Liver (tissue), 9 donors: ENCODE data around the gene KLHDC10. TPM values are rescaled to one million over a fixed set of nuclear protein-coding genes. Genes with fewer than 3 reads are reported as not detected.
A peak's percentile ranks its signal among the peaks of the same experiment; 100 is the strongest.

ENCODE experiments used
- DNase-seq: peaks from one replicate; pipeline ENCODE4 v3.0.0-alpha.2; 2017; ENCODE audit warnings: low spot score
- H3K27ac ChIP-seq, 2 donors: one replicate each; pipeline ENCODE4 v1.7.0; 2013; ENCODE audit warnings: inconsistent platforms in 2 of 2, low read length in 2 of 2, control low read depth in 1 of 2, low read depth in 1 of 2, mild to moderate bottlenecking in 1 of 2
- H3K27me3 ChIP-seq, 4 donors: one replicate each; pipeline versions ENCODE4 v1.6.1 to v1.7.0; 2013; ENCODE audit warnings: low read length in 3 of 4, inconsistent platforms in 1 of 4, mild to moderate bottlenecking in 1 of 4, moderate library complexity in 1 of 4; ENCODE audit not compliant: control insufficient read depth in 4 of 4, insufficient read depth in 4 of 4
- H3K36me3 ChIP-seq, 4 donors: one replicate each; pipeline versions ENCODE4 v1.6.1 to v1.7.0; 2013; ENCODE audit warnings: low read length in 3 of 4, mild to moderate bottlenecking in 3 of 4, low read depth in 1 of 4, moderate library complexity in 1 of 4; ENCODE audit not compliant: control insufficient read depth in 4 of 4, insufficient read depth in 3 of 4
- H3K4me1 ChIP-seq, 4 donors: one replicate each; pipeline versions ENCODE4 v1.6.1 to v1.7.0; 2013; ENCODE audit warnings: low read length in 3 of 4, mild to moderate bottlenecking in 3 of 4, moderate library complexity in 1 of 4; ENCODE audit not compliant: control insufficient read depth in 4 of 4, insufficient read depth in 4 of 4
- H3K4me3 ChIP-seq, 3 donors: one replicate each; pipeline versions ENCODE4 v1.6.1 to v1.7.0; 2013; ENCODE audit warnings: low read length in 3 of 3, control low read depth in 1 of 3, low read depth in 1 of 3, mild to moderate bottlenecking in 1 of 3
- H3K9ac ChIP-seq, 2 donors: one replicate each; pipeline ENCODE4 v1.7.0; 2013; ENCODE audit warnings: low read length in 2 of 2, mild to moderate bottlenecking in 2 of 2, moderate library complexity in 2 of 2, control low read depth in 1 of 2, low read depth in 1 of 2
- H3K9me3 ChIP-seq, 4 donors: one replicate each; pipeline versions ENCODE4 v1.6.1 to v1.7.0; 2013; ENCODE audit warnings: low read length in 3 of 4; ENCODE audit not compliant: control insufficient read depth in 4 of 4
- ATF3 ChIP-seq: IDR thresholded peaks from 2 replicates; pipeline ENCODE4 v1.6.1; 2016; ENCODE audit warnings: antibody characterized with exemption
- CTCF ChIP-seq: fragments of 150-350 bp; IDR thresholded peaks from 2 replicates; pipeline ENCODE4 v1.5.1; 2017; ENCODE audit warnings: improper control_type of control experiment, low read depth, low read length; ENCODE audit not compliant: missing input control
- EGR1 ChIP-seq, 2 donors: IDR thresholded peaks; 2 replicates each; pipeline ENCODE4 v1.6.1; 2016 to 2018; ENCODE audit warnings: antibody characterized with exemption in 2 of 2, low read depth in 2 of 2
- FOXA1 ChIP-seq: IDR thresholded peaks from 2 replicates; pipeline ENCODE4 v1.6.1; 2016; ENCODE audit warnings: antibody characterized with exemption
- FOXA2 ChIP-seq: IDR thresholded peaks from 2 replicates; pipeline ENCODE4 v1.6.1; 2016; ENCODE audit warnings: antibody characterized with exemption
- GABPA ChIP-seq, 2 donors: IDR thresholded peaks in 1 of 2; conservative IDR thresholded peaks in 1 of 2; 2 replicates each; pipeline ENCODE4 v1.6.1; 2016; ENCODE audit warnings: antibody characterized with exemption in 2 of 2, mild to moderate bottlenecking in 1 of 2, moderate library complexity in 1 of 2
- HNF4A ChIP-seq, 2 donors: conservative IDR thresholded peaks; 2 replicates each; pipeline ENCODE4 v1.6.1; 2016; ENCODE audit warnings: antibody characterized with exemption in 2 of 2, mild to moderate bottlenecking in 2 of 2
- HNF4G ChIP-seq: IDR thresholded peaks from 2 replicates; pipeline ENCODE4 v1.6.1; 2016; ENCODE audit warnings: antibody characterized with exemption
- JUND ChIP-seq, 2 donors: IDR thresholded peaks; 2 replicates each; pipeline ENCODE4 v1.6.1; 2016; ENCODE audit warnings: antibody characterized with exemption in 2 of 2
- MAX ChIP-seq: IDR thresholded peaks from 2 replicates; pipeline ENCODE4 v1.6.1; 2016; ENCODE audit warnings: antibody characterized with exemption
- NR2F2 ChIP-seq: IDR thresholded peaks from 2 replicates; pipeline ENCODE4 v1.6.1; 2016; ENCODE audit warnings: antibody characterized with exemption
- RAD21 ChIP-seq, 2 donors: IDR thresholded peaks; 2 replicates each; pipeline ENCODE4 v1.6.1; 2016; ENCODE audit warnings: antibody characterized with exemption in 2 of 2, mild to moderate bottlenecking in 2 of 2
- REST ChIP-seq: IDR thresholded peaks from 2 replicates; pipeline ENCODE4 v1.6.1; 2016; ENCODE audit warnings: antibody characterized with exemption, mild to moderate bottlenecking
- RXRA ChIP-seq, 2 donors: IDR thresholded peaks; 2 replicates each; pipeline ENCODE4 v1.6.1; 2017 to 2018; ENCODE audit warnings: antibody characterized with exemption in 2 of 2, mild to moderate bottlenecking in 1 of 2
- SP1 ChIP-seq: IDR thresholded peaks from 2 replicates; pipeline ENCODE4 v1.6.1; 2018; ENCODE audit warnings: antibody characterized with exemption, mild to moderate bottlenecking
- TAF1 ChIP-seq: conservative IDR thresholded peaks from 2 replicates; pipeline ENCODE4 v1.6.1; 2016; ENCODE audit warnings: antibody characterized with exemption, mild to moderate bottlenecking
- YY1 ChIP-seq: IDR thresholded peaks from 2 replicates; pipeline ENCODE4 v1.6.1; 2016; ENCODE audit warnings: antibody characterized with exemption, mild to moderate bottlenecking
- ZBTB33 ChIP-seq: IDR thresholded peaks from 2 replicates; pipeline ENCODE4 v1.6.1; 2016; ENCODE audit warnings: antibody characterized with exemption
- WGBS: extraction: QIAGEN DNeasy Blood & Tissue Kit; methylation state at CpG from one replicate; pipeline ENCODE4 v1.1.7; 2013; 5-methylcytosine and 5-hydroxymethylcytosine counted together
- polyA plus RNA-seq, 2 donors: library from polyadenylated mRNA; stranded (reverse) in 1 of 2; unstranded in 1 of 2; fragments of 200-250 nt in 1 of 2; fragments of >200 nt in 1 of 2; fragmentation: Nextera tagmentation in 1 of 2; extraction: Ambion mirVana in 1 of 2; gene quantifications; one replicate each; pipeline versions ENCODE4 v1.2.1 to v1.2.3, GENCODE V29; 2013 to 2015
- total RNA-seq, 2 donors: library from RNA; depleted of rRNA; stranded (reverse); fragments of >200 nt; gene quantifications; one replicate each; pipeline ENCODE4 v1.2.3, GENCODE V29; 2014
- donor health status: healthy.
- donor health status: healthy.
- donor health status: healthy.
- donor health status: healthy.
- donor health status: healthy.

The KLHDC10 gene
- total and polyA plus RNA-seq, 4 donors = 10.8 to 31.2 (median 17.4) TPM

GRCh38 chr7:130063036-130063435, 7.3 kb upstream of the KLHDC10 start:
- DNase-seq = peak; percentile 75
- TF ChIP-seq REST (no peak), RAD21 (IDR thresholded peaks at IDR 0.05) (peak; percentile 68 to 78), SP1 (no peak), GABPA (IDR thresholded peaks at IDR 0.05 in 1 of 2, conservative IDR thresholded peaks at IDR 0.05 in 1 of 2) (no peak), ZBTB33 (no peak), HNF4G (no peak), EGR1 (IDR thresholded peaks at IDR 0.05; ENCODE audit: low read depth in 2 of 2) (no peak), FOXA2 (no peak), TAF1 (no peak), JUND (IDR thresholded peaks at IDR 0.05) (no peak), FOXA1 (no peak), HNF4A (conservative IDR thresholded peaks at IDR 0.05) (peak in 1 of 2 donors; percentile 14), MAX (no peak), NR2F2 (no peak), CTCF (peak; percentile 60), ATF3 (no peak), RXRA (IDR thresholded peaks at IDR 0.05) (no peak), YY1 (no peak)
- 9% methylated on average over 2 of the region's 2 CpGs for WGBS
- H3K4me3 ChIP-seq = no peak overlapping the region
- no peaks in the 10 kb centered on the region for H3K9me3 ChIP-seq
- H3K27me3 ChIP-seq = no peaks in the 10 kb centered on the region
- no peaks in the 10 kb centered on the region for H3K36me3 ChIP-seq
- peaks cover 9 to 37% (median 30%) of the 10 kb centered on the region in 4 donors for H3K4me1 ChIP-seq
- no peak overlapping the region for H3K27ac ChIP-seq
- no peak overlapping the region for H3K9ac ChIP-seq
